Psoas muscle (tissue), 8 donors: Measurements from ENCODE around the gene TMEM231. TPM values are rescaled to one million over a fixed set of nuclear protein-coding genes. Genes with fewer than 3 reads are reported as not detected.

Experiments used
- ATAC-seq, 4 donors: fragments of 200-7000 bp; cut with Tn5 transposase; one replicate each; pipeline ENCODE4 v1.9.1; 2020; ENCODE audit warnings: moderate library complexity in 3 of 4, mild to moderate bottlenecking in 2 of 4
- DNase-seq, 2 donors: peaks; one replicate each; pipeline ENCODE4 v3.0.0-alpha.2; 2020
- H3K27ac ChIP-seq: fragments of 200-600 bp; one replicate; pipeline ENCODE4 v1.8.0; 2022
- H3K27me3 ChIP-seq, 3 donors: fragments of 200-600 bp in 1 of 3; one replicate each; pipeline versions ENCODE4 v1.6.1 to v1.8.0; 2013 to 2022; ENCODE audit warnings: low read length in 2 of 3, mild to moderate bottlenecking in 2 of 3, moderate library complexity in 1 of 3; ENCODE audit not compliant: insufficient read depth in 3 of 3
- H3K36me3 ChIP-seq, 2 donors: fragments of 200-600 bp in 1 of 2; one replicate each; pipeline versions ENCODE4 v1.6.1 to v1.8.0; 2013 to 2022; ENCODE audit warnings: low read depth in 1 of 2, mild to moderate bottlenecking in 1 of 2, moderate library complexity in 1 of 2; ENCODE audit not compliant: insufficient read depth in 1 of 2
- H3K4me1 ChIP-seq: fragments of 200-600 bp; one replicate; pipeline ENCODE4 v1.8.0; 2022
- H3K4me3 ChIP-seq: fragments of 200-600 bp; one replicate; pipeline ENCODE4 v1.8.0; 2022; ENCODE audit warnings: mild to moderate bottlenecking
- H3K9me3 ChIP-seq: fragments of 200-600 bp; one replicate; pipeline ENCODE4 v1.8.0; 2022
- WGBS, 3 donors: extraction: QIAGEN DNeasy Blood & Tissue Kit; methylation state at CpG; one replicate each; pipeline versions ENCODE4 v1.1.6 to v1.1.7; 2013; 5-methylcytosine and 5-hydroxymethylcytosine counted together
- intact Hi-C, 2 donors: fragments of 100-400 bp; cut with DNase I; formaldehyde crosslinking; loops; one replicate each; pipeline versions ENCODE4 v1.11.0 to v1.14.2; 2022
- polyA plus RNA-seq, 3 donors: library from polyadenylated mRNA; stranded (reverse); fragments of 200-250 nt; gene quantifications; one replicate each; pipeline ENCODE4 v1.2.3, GENCODE V29; 2013
- total RNA-seq, 4 donors: library from RNA; stranded (reverse); fragmentation: NEBNext Ultra II Directional in 2 of 4; extraction: Animal tissue kit (Norgen Biotek cat#: 25700) in 2 of 4; gene quantifications; one replicate each; pipeline versions ENCODE4 v1.2.1 to v1.2.4, GENCODE V29; 2021 to 2023
- TF ChIP-seq, protein P1 (sequence below): fragments of 200-600 bp; IDR thresholded peaks from one replicate; pipeline ENCODE4 v1.8.0; 2022; ENCODE audit warnings: antibody characterized with exemption
- donor health status: healthy with polysubstance abuse.
- donor health status: DM: no; HTN: no; CAD: no; lungs with moderate emphysema.
- donor health status: Bipolar disorder and iron deficiency.
- donor health status: healthy.
- donor health status: DM: yes; HTN: yes; CAD: no.
- donor health status: DM: no; HTN: no; CAD: no.
- donor health status: DM: no; HTN: no; CAD: no.
- donor health status: DM: yes; HTN: yes; CAD: no.

Gene TMEM231
- total and polyA plus RNA-seq, 7 donors: 1.8 to 4.2 (median 2.4) TPM

DNA sequence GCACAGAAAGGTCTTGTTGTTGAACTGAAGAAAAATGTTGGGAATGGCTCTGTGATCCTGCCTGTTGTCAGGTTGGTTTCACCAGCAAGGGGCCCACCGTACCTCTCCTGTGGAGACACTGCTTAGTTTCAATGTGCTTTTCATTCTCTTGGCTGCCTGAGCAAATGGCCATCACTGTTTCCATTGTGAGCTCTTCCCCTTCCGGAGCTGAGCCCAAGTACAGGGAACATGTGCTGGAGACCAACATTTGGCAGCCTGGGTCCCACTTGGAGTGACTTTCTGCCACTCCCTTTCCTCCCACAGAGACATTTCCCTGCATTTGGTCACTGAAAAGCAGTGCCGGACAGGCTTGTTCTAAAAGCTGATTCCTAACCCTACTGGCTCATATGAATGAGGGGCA, 33.3 kb upstream of the TMEM231 start:
- no peaks in the 10 kb centered on the region for H3K4me1 ChIP-seq
- H3K9me3 ChIP-seq: no peaks in the 10 kb centered on the region
- DNase-seq: peak in 1 of 2 donors; percentile 46
- no peak overlapping the region for H3K4me3 ChIP-seq
- H3K27me3 ChIP-seq: no peaks in the 10 kb centered on the region
- ATAC-seq: no peak
- H3K27ac ChIP-seq: peak overlapping the region; percentile 69
- TF ChIP-seq, protein P1, sequence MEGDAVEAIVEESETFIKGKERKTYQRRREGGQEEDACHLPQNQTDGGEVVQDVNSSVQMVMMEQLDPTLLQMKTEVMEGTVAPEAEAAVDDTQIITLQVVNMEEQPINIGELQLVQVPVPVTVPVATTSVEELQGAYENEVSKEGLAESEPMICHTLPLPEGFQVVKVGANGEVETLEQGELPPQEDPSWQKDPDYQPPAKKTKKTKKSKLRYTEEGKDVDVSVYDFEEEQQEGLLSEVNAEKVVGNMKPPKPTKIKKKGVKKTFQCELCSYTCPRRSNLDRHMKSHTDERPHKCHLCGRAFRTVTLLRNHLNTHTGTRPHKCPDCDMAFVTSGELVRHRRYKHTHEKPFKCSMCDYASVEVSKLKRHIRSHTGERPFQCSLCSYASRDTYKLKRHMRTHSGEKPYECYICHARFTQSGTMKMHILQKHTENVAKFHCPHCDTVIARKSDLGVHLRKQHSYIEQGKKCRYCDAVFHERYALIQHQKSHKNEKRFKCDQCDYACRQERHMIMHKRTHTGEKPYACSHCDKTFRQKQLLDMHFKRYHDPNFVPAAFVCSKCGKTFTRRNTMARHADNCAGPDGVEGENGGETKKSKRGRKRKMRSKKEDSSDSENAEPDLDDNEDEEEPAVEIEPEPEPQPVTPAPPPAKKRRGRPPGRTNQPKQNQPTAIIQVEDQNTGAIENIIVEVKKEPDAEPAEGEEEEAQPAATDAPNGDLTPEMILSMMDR: no peak
- peaks cover 0 to 10% of the 10 kb centered on the region in 2 donors for H3K36me3 ChIP-seq
- WGBS, 3 donors: 30 to 49% (median 43%) methylated on average over 3 of the region's 3 CpGs
- intact Hi-C loops: loop anchor here in 1 of 2 donors (5.0 kb wide), 1 partner anchor 33 kb away; the partner anchor contains the start of gene ADAT1

DNA sequence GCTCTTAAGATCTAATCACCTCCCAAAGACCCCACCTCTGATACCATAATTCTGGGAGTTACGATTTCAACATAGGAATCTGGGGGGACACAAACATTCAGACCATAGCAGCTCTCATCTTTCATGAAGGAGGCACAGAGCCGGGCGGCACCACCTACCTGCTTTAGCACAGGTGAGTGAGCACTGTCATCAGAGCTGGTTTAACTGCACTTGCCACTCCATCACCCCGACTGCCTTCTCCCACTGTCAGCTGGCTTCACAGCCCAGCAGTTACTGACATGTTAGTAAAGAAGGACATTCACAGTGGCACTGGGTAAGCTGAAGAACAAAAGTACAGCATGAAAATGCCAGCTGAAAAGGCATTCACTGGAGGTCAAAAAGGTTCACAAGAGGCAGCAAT, 32.7 kb upstream of the TMEM231 start:
- no peaks in the 10 kb centered on the region for H3K9me3 ChIP-seq
- ATAC-seq (no peak), DNase-seq (no peak)
- no peak overlapping the region for H3K4me3 ChIP-seq
- H3K27me3 ChIP-seq: no peaks in the 10 kb centered on the region
- TF ChIP-seq, protein P1: no peak
- 90 to 95% (median 92%) methylated on average over 4 of the region's 4 CpGs for WGBS, 3 donors
- intact Hi-C loops: loop anchor here in 1 of 2 donors (5.0 kb wide), 1 partner anchor 34 kb away; the partner anchor contains the start of gene ADAT1
- H3K27ac ChIP-seq: no peak overlapping the region
- H3K36me3 ChIP-seq: peaks cover 0 to 10% of the 10 kb centered on the region in 2 donors
- H3K4me1 ChIP-seq: no peaks in the 10 kb centered on the region

DNA sequence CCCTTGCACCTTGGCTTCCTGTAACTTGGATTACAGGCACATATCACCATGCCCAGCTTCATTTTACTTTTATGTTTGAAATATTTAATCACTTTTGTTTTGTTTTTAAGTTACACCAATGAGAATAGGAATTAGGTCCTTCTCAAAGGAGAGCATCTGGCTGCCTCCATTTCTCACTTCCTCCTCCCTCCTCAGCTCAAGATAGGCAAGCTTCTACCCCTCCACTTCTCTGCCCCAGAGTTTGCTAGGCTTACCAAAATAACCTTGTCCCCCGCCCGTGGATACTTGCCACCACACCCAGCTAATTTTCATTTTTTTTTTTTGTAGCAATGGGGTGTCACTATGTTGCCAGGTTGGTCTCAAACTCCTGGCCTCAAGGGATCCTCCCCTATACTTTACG, 28.1 kb upstream of the TMEM231 start:
- 68 to 82% (median 68%) methylated on average over 3 of the region's 3 CpGs for WGBS, 3 donors
- no peak for DNase-seq
- ATAC-seq: no peak
- TF ChIP-seq, protein P1: no peak
- no peaks in the 10 kb centered on the region for H3K4me1 ChIP-seq
- intact Hi-C loops: no loop called here
- H3K9me3 ChIP-seq: no peaks in the 10 kb centered on the region
- no peak overlapping the region for H3K4me3 ChIP-seq
- H3K27me3 ChIP-seq: no peaks in the 10 kb centered on the region
- H3K27ac ChIP-seq: no peak overlapping the region
- H3K36me3 ChIP-seq: peaks cover 3 to 33% of the 10 kb centered on the region in 2 donors

DNA sequence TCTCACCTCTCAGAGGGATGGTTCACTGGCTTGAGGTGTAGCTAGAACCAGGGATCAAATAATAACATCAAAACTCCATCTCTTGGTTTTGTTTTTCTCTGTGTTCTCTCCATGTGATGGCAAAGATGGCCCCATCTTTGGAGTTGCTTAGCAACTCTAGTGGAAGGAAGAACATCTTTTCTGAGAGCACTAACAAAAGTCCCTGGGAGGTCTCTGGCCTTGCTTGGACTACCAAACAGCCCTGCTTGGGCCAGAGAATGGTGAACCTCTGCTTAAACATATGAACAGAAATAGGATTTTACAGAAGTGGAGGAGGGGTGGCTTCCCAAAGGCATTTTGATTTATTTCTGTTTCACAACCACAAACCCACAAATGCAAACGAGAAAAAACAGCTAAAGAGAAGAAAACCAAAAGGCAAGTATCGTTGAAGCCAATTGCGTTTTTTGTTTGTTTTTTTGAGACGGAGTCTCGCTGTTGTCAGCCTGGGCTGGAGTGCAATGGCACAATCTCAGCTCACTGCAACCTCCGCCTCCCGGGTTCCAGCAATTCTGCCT, 23.3 kb upstream of the TMEM231 start:
- 85 to 93% (median 92%) methylated on average over 7 of the region's 7 CpGs for WGBS, 3 donors
- Histone ChIP-seq H3K4me1 (no peaks in the 10 kb centered on the region), H3K4me3 (no peak overlapping the region), H3K27ac (no peak overlapping the region), H3K36me3 (peaks cover 13 to 70% of the 10 kb centered on the region in 2 donors), H3K27me3 (no peaks in the 10 kb centered on the region), H3K9me3 (no peaks in the 10 kb centered on the region)
- intact Hi-C loops: no loop called here
- TF ChIP-seq, protein P1: no peak
- ATAC-seq: no peak
- no peak for DNase-seq

DNA sequence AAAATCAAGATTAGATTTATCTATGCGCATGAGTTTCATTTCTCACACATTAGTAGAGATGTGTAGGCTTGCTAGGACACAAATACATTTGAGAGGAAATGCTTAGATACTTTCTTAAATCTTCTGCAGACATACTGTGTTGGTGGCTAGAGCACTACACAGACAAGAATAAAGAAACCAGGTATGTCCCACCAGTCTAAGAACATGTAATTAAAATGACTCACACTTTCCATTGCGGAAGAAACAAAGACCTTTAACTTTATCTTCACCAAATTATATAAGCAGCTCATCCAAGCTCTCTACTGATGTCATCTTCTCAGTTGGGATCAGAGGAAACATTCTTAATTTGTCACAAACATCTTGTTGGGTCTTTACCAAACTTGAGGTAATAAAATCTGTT, 22.7 kb upstream of the TMEM231 start:
- DNase-seq (no peak), ATAC-seq (no peak)
- Histone ChIP-seq H3K4me3 (no peak overlapping the region), H3K27ac (no peak overlapping the region), H3K36me3 (peaks cover 13 to 77% of the 10 kb centered on the region in 2 donors), H3K9me3 (no peaks in the 10 kb centered on the region), H3K4me1 (no peaks in the 10 kb centered on the region), H3K27me3 (no peaks in the 10 kb centered on the region)
- intact Hi-C loops: no loop called here
- 93 to 97% (median 96%) methylated on average over 2 of the region's 2 CpGs for WGBS, 3 donors
- TF ChIP-seq, protein P1: no peak
